ENCODE results near the gene TMF1.

DNA sequence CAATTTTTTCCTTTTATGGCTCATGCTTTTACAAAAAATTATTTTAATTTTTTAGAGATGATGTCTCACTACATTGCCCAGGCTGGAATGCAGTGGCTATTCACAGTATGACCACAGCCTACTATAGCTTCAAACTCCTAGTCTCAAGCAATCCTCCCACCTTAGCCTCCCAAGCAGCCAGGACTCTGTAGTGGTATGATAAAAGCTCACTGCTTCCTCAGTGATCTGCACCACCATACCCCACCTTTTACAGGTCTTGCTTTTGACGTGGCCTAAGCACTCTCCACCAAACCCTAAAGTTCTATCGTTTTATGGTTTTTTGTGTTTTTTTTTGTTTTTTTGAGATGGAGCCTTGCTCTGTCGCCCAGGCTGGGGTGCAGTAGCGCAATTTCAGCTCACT lies 14.0 kb upstream of the TMF1 start:
- no peak for TF ChIP-seq POLR2A (IDR thresholded peaks at IDR 0.05)
- TF ChIP-seq, protein P1, sequence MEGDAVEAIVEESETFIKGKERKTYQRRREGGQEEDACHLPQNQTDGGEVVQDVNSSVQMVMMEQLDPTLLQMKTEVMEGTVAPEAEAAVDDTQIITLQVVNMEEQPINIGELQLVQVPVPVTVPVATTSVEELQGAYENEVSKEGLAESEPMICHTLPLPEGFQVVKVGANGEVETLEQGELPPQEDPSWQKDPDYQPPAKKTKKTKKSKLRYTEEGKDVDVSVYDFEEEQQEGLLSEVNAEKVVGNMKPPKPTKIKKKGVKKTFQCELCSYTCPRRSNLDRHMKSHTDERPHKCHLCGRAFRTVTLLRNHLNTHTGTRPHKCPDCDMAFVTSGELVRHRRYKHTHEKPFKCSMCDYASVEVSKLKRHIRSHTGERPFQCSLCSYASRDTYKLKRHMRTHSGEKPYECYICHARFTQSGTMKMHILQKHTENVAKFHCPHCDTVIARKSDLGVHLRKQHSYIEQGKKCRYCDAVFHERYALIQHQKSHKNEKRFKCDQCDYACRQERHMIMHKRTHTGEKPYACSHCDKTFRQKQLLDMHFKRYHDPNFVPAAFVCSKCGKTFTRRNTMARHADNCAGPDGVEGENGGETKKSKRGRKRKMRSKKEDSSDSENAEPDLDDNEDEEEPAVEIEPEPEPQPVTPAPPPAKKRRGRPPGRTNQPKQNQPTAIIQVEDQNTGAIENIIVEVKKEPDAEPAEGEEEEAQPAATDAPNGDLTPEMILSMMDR (IDR thresholded peaks at IDR 0.05): no peak
- TF ChIP-seq POLR2AphosphoS5 (IDR thresholded peaks at IDR 0.05): no peak
- TF ChIP-seq EP300 (IDR thresholded peaks at IDR 0.05): no peak
